Endothelial cell of umbilical vein (primary cell): ENCODE data around the gene SLC7A6OS.

Source experiments
- CTCF ChIP-seq, 2 donors: IDR thresholded peaks; 1 replicate in 1 of 2; 2 replicates in 1 of 2; pipeline ENCODE4 v1.5.1; 2011; ENCODE audit warnings: low read length in 2 of 2, mild to moderate bottlenecking in 2 of 2, moderate library complexity in 2 of 2, control low read depth in 1 of 2, inconsistent platforms in 1 of 2, low read depth in 1 of 2; ENCODE audit not compliant: insufficient read depth in 1 of 2; ENCODE audit errors: extremely low read depth in 1 of 2
- EZH2 ChIP-seq: IDR thresholded peaks from 2 replicates; pipeline ENCODE4 v1.6.1; 2012; ENCODE audit warnings: borderline replicate concordance, low read depth, mild to moderate bottlenecking, moderate library complexity, low read length, inconsistent platforms; ENCODE audit not compliant: severe bottlenecking
- JUN ChIP-seq: IDR thresholded peaks from 2 replicates; pipeline ENCODE4 v1.6.1; 2011; ENCODE audit warnings: borderline replicate concordance, low read depth; ENCODE audit not compliant: insufficient read length, insufficient read depth

- TF ChIP-seq JUN (no peak), CTCF (IDR thresholded peaks at IDR 0.05; ENCODE audit: extremely low read depth in 1 of 2, insufficient read depth in 1 of 2, low read depth in 1 of 2, low read length in 2 of 2) (no peak), EZH2 (no peak)
These were observed 35.4 kb upstream of the SLC7A6OS start for GRCh38 chr16:68345958-68346635.
